A172 (cell line): Measurements from ENCODE around the gene SSB. TPM values are rescaled to one million over a fixed set of nuclear protein-coding genes. Genes with fewer than 3 reads are reported as not detected.
A peak's percentile ranks its signal among the peaks of the same experiment; 100 is the strongest.
"Not testable (repeated sequence)": the region's sequence is repeated elsewhere in the genome, so short reads cannot be mapped to it uniquely, and the experiment has no call there.

Source experiments
- DNase-seq: peaks from one replicate; pipeline ENCODE4 v3.0.0-alpha.2; 2015; ENCODE audit warnings: low spot score
- total RNA-seq: library from RNA; depleted of rRNA; stranded (reverse); fragments of >200 nt; shearing (Covaris generic); gene quantifications from 2 replicates; pipeline ENCODE4 v1.2.3, GENCODE V29; 2014; rRNA removed

Gene SSB
- total RNA-seq, result 212 and 287 TPM in 2 replicates

DNA sequence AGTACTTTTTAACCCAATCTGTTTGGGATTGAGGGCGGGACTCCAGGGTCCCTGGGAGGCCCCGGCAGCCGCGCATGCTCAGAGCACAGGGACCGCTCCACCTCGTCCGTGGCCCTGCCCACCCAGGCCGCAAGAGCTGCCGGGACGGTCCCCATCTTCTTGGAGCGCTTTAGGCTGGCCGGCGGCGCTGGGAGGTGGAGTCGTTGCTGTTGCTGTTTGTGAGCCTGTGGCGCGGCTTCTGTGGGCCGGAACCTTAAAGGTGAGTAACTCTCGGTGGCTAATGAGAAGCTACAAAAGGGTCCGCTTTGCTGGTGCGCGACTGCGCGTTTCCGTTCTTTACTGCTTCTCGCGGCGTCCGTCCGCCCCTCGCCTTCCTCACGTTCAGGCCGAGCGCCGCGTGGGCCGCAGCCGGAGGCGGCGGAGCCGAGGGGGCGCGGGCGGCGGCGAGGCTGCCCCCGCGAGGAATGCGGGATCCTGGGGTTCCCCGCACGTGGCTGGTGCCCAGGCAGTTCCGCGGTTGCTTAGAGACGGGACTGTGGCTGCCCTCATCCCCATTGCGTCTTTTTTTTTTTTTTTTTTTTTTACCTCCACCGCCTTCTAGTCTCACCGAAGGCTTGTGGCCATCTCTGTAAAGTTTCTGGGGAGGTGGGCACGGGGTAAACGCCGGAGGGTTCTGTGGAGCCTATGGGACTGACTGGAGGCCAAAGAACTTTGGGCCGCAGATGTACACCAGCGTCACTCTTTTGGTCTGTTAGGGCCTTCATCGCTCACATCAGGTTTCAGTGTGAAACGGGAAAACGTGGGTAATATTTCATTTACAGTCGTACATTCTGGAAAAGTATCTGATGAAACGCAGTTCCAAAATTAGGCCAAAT lies at the start of gene SSB:
Gene SSB, plus strand, starts transcription at position 154 of the 875 bp plus-strand sequence. CDS start 2,090 bp downstream, outside the sequence.
- peak; percentile 92 for DNase-seq

DNA sequence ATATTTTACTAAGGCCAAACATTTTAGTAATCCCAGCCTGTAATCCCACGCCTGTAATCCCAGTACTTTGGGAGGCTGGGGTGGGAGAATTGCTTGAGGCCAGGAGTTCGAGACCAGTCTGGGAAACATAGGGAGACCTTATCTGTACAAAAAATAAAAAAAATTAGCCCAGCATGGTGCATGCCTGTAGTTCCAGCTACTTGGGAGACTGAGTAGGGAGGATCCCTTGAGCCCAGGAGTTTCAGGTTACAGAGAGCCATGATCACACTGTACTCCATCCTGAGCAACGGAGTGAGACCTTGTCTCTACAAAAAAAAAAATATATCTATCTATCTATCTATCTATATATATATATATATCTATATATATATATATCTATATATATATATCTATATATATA lies 45.9 kb upstream of the SSB start:
- no peak for DNase-seq

DNA sequence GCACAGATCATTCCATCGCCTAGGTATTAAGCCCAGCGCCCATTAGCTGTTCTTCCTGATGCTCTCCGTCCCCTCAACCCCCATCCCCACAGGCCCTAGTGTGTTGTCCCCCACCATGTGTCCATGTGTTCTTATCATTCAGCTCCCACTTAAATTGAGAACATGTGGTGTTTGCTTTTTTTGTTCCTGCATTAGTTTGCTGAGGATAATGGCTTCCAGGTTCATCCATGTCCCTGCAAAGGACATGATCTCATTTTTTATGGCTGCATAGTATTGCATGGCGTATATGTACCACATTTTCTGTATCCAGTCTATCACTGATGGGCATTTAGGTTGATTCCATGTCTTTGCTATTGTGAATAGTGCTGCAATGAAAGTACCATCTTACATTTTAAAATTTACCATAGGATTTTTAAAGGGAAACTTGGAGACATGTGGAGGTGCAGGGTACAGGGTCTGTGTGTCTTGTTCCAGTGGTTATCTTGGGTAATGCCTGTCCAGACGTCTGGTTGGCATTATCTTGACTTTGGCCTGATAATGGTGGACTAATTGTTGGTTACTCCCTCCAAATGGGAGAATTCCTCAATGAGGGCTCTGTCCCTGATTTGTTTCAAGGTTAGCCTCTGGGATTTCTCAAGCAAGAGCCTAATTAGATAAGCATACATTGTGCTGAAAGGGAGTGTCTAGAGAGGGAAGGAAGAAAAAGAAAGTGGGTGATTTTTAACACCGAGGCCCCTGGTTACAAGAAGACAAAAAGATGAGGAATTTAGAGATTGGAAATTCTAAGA lies 43.4 kb upstream of the SSB start:
- no peak for DNase-seq

DNA sequence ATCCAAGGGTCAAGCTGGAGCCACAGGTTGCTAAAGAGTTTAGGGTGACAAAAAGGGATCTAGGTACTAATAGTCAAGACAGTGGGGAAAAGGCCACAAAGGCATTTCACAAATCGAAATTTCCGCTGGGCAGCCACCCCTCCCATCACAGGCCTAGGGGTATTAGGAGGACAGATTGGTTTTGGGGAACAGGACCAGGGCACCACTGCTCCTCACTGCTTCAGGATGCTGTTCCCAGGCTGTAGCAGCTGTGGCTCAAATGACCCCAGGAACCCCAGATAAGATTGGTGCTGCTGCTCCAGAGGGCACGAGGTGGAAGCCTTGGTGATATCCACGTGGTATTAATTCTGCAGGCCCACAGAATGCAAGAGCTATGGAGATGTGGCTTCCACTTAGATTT lies 42.3 kb upstream of the SSB start:
- no peak for DNase-seq

DNA sequence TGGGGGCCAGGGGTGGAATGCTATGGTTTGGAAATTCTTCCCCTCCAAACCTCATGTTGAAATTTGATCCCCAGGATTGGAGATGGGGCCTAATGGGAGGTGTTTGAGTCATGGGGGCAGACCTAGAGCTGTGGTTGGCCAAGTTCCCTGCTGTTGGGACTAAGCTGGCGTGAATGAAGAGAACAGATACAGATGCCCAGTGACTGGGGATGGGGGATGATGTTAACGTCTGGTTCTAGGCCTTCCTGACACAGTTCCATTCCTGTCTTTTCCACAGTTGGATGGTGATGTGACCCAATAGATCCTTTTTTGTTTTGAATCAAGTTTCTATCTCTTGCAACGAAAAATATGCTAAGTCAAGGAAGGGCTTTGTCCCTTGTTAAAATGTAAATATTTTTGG lies 41.3 kb upstream of the SSB start:
- no peak for DNase-seq

DNA sequence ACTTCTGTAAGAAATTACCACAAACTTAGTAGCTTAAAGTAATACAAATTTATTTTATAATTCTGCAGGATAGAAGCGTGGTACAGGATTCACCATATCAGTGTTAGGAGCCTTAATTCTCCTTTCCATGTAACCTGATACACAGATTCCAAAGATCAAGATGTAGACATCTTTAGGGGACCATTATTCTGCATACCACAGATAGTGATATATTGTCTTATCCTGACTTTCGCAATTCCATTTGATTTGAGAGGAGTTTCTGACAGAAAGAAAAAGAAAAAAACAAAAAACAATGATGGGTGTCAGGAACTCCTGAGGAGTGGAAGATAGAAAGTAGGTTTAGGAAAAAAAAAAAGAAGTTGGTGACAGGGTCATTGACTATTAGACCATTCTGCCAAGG lies 40.9 kb upstream of the SSB start:
- DNase-seq, result no peak

DNA sequence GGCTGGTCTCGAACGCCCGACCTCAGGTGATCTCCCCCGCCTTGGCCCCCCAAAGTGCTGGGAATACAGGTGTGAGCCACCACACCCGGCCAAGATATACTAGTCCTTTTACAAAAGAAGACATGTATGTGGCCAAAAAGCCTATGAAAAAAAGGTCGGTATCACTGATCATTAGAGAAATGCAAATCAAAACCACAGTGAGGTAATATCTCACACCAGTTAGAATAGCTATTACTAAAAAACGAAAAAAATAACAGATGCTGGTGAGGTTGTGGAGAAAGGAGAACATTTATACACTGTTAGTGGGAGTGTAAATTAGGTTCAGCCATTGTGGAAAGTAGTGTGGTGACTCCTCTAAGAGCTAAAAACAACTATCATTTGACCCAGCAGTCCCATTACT lies 38.7 kb upstream of the SSB start:
- no peak for DNase-seq

DNA sequence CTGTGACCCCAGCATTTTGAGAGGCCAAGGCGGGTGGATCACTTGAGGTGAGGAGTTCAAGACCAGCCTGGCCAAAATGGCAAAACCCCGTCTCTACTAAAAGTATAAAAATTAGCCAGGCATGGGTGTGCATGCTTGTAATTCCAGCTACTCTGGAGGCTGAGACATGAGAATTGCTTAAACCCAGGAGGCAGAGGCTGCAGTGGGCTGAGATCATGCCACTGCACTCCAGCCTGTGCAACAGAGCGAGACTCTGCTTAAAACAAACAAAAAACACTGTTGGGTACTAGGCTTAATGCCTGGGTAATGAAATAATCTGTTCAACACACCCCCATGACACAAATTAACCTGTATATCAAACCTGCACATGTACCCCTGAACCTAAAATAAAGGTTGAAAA lies 37.9 kb upstream of the SSB start:
- not testable (repeated sequence) for DNase-seq

DNA sequence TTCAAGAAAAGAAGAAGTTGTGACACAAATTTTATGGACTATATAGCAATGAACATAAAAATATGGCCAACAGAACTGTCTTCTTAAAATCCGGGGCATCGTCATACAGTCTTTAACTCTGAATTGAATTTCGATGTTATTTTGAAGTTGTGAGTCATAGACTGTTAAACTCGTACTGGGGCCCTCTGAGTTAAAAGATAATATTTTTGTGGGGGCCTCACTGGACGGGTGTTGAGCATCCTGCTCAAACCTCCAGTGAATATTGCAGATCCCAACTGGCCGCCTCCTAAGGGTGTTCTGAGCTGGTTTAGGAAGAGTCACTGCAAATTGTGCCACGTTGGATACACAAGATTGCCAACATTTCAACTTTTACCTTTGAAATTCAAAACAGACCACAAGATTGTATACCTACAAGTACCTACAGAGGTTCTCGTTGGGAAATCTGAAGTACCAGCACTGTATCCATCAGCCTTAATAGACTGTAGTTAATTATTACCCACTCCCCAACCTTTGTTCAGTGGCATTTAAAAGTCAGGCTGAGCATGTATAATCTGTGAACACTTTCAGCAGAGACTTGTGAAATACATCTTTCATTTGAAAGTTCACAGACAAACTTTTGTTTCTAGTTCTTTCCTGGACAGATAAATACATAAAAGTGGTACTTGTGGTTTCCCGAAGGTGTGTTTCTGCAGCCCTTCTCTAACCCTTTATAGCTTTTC lies 37.3 kb upstream of the SSB start:
- no peak for DNase-seq

DNA sequence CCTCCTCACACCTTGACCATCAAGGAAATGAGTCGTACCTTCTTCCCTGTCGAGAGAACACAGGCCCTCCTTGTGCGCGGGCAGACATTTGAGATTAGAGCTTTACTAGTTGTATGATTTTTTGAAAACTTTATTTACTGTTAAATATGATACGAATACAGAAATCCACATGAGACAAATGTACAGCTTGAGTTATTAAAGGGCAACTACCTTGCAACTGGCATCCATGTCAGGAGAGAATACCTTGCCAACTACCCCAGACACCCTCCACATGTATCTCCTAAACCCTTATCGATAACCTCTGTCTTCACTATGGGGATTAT lies 36.7 kb upstream of the SSB start:
- DNase-seq, result no peak

DNA sequence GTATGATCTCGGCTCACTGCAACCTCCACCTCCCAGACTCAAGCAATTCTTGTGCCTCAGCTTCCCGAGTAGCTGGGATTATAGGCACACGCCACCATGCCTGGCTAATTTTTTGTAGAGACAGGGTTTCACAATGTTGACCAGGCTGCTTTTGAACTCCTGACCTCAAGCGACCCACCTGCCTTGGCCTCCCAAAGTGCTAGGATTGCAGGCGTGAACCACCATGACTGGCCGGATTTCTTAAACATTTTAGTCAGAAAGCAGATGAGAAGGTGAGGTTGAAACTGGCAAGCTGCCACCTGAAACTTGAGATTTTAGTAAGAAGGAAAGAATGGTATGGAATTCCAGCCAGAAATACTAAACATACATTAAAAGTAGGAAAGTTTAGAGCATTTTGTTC lies 33.1 kb upstream of the SSB start:
- DNase-seq, result no peak

DNA sequence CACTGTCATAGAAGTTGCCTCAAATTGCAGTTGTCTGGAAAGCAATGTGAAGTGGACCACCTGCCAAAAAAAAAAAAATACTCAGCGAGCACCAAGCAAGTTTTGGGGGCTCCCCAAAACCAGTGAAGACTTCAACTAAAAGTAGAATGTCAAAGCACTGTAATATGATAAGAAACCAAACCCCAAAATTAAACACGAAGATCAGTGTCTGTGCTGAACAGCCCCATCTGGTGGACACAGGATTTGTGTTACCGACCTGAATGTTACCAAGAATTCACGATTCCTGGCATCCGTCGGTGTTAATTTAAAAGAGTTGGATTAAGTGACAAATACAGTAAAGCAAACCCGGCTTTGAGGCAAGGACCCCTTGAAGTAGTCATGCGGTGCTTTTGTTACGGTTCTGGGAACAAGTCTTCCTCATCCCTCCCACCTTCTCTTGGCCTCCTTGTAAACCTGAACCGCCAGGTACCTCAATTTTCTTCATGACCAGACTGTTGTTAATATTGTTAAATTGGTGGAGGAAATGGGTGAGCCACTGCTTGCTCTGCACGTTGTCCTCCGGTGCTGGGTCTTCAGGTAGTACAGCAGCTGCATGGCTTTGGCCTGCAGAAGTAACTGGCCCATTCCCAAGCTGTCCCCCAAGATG lies 31.3 kb upstream of the SSB start:
- peak; percentile 55 for DNase-seq

DNA sequence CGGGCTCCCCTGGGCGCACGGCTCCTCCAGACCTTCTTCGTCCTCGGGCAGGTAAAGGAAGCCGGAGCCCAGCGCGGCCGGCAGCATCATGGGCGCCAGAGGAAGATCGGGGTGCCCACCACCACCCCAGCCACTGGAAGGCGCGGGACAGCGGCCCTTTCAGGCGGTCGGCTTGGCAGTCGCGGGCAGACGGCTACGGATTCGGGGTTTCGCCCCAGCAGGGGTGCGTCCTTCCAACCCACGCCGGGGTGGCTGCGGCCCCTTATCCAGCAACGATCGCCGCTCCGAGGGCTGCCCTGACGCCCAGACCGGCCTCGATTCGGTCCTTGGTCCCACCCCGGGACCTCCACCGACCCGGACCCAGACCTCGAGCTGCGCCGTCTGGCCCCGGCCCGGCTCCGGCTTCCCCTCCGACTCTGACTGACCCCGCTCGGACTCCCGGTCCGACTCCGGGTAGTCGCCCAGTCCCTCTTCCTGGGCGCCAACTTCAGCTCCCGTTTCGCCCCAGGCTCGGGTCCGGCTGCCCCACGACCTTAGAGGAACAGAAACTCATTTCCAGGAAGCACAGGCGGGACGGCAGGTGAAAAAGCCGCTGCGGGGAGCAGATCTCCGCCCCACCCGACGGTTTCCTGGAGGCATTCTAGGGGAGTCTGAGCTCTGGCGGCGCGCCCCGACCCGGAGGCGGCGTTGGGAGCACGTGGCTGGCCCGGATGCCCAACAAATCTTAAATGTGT lies 30.2 kb upstream of the SSB start:
- no peak for DNase-seq

DNA sequence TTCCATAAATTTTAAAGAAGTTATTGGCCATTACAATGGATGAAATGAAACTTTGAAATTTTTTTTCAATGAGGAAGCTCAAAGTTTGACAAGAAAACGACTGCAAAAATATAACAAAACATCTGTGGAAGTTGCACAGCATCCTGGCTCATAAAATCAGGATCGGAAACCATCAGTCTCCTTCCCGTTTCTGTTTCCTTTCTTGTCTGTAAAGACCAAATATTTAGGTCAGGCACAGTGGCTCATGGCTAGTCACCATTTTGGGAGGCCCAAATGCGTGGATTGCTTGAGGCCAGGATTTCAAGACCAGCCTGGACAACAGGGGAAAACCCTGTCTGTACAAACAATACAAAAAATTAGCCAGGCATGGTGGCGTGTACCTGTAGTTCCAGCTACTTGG lies 27.6 kb upstream of the SSB start:
- DNase-seq, result no peak

DNA sequence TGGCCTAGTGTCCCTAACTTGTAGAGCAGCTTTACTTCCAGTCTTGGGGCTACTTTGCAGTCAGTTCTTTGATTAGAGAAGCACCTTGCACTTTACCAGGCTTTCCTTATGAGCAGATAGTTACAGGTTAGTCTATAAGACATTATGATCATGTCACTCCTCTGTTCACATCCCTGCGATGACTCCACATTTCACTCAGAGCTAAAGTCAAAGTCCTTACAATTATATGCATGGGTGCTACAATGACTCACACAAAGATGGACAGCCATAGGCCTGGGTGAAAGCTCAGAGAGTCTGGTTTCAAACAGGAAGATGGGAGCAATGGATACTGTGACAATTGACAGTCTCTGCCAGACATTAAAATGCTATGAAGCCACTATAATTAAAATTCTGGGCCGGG lies 27.1 kb upstream of the SSB start:
- DNase-seq, result no peak

DNA sequence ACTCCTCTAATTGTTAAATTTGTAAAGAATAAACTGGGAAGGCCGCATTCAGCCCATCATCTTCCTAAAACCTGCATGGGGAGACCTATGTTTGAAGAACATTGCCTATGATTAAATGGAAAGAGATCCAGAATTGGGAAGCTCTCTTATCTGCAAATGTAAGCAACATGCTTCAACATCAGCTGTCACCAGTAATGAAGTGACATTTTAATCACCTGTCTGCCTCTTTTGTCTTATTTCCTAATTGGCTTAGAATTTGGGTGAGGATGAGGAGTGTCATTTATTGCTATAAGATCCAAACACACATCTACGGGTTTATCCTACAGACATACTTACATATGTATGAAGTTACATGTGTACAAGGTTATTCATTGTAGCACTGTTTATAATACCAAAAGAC lies 26.0 kb upstream of the SSB start:
- no peak for DNase-seq

DNA sequence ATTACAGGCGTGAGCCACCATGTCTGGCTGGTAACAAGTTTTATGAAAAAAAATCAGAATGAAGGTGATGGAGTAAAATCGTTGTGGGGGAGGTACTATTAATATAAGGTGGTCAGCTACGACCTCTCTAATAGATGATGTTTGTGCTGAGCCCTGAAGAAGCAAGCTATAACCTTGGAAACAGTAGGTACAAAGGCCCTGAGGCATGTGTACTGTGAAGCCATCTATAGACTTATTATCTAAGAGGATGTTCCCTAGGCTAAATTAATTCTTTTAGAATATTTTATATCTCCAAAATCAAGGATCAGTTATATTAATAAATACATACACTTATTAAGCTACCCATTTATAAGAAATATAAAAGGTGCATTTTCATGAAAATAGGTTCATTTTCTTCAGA lies 23.3 kb upstream of the SSB start:
- DNase-seq, result no peak

DNA sequence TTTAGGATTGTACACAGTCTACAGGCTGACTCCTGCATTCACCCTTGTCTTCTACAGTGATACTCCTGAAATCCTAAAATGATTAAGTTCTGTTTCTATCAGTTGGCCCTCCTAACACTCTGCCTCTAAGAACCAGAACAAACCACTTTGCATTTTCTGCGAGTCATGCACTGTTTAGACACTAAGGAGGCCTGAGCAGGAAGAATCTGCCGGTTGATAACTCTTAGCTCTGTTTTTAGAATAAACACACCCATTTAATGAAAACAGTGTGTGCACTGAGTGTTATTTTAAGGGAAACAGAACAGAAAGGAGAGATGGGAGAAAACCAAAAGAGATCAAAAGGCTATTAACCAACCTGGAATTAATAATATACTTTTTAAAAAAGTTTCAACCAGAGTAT lies 22.9 kb upstream of the SSB start:
- DNase-seq, result peak; percentile 36

DNA sequence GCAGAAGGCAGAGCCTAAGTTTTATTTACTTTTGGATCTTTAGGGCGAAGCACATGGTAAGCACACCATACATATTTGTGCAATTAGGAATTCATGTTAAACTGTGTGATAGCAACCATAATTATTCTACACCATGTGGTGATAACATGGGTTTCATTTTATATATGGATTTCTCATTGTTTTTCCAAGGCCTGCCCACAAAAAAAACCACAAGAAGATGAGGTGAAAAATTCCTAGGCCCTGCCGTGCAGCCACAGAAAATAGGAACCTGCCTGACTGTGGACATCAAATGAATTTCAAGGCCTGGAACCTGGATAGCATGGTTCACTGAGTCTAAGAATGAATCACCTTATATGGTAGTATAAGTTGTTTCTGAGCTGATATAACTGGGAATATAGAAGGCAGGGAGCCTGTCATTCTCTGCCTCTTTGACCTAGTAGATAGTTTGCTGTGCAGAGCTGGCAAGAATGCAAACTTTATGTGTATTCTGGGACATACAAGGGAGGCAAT lies 22.4 kb upstream of the SSB start:
- DNase-seq, result peak; percentile 9

DNA sequence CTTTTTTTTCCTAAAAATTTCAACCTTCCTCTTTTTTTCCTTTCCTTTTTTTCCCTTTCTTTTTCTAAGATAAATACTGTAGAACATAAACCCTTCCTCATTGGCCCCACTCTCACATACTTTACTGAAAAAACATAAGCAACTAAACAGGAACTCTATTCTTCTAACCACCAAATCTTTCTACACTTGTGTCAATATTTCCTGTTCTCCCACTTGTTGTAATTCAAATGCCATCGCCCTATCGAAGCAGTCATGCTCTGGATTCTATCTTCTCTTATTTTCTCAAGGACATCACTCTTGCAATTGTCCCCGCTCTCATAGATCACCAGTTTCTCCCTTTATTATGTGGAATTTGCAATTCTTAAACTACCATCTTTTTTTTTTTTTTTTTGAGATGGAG lies 20.2 kb upstream of the SSB start:
- no peak for DNase-seq
